HG03196 (cell line): ENCODE measurements around the gene XDH.

Experiments
- ATAC-seq: cut with Tn5 transposase; IDR thresholded peaks from one replicate; pipeline ENCODE4 v1.9.1; 2021; ENCODE audit not compliant: unreplicated experiment

The XDH gene

GRCh38 chr2:31287654-31288053 is 126.9 kb downstream of the XDH start:
- ATAC-seq: no peak

DNA sequence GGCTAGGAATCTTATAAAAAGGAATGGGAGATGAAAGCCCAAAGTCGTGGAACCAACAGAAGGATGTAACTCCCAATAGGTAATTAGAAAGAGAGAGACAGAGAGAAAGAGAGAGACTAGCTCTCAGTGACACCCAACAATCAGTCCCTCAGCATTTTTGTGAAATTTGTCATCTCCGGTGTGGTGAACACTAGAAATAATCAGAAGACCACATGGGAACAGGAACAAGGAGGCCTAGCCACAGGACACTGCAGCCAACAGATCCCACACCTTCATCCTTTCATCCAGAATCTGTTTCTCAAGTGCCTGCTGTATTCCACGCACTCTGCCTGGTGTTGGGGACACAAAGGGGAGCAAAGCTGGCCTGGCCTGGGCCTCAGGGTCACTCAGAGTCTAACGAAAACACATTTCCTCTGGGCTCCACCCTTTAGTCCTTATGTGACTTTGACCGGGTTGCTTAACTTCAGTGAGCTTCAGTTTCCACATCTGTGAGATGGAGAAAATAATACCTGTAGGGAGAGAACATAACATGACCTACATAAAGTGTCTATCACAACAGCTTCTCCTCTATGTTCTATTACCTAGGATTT is 127.5 kb downstream of the XDH start:
- no peak for ATAC-seq

DNA sequence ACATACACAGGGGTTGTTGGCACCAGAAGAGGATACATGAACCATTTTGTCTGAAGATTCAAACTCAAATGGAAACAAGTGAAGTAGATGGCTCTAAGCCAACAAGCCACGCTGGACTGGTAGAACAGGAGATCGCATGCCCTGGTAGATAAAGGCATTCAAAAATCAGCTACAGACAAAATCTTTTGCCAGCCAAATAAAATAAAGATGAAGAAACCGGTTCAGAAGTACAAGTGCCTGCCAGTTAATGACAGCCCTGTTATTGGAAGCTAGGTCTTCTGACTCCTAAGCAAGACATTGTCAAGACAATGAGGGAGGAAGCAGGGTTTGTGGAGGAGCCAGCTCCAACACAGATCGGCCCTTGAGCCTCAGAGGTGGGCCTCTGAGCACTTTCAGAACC is 128.3 kb downstream of the XDH start:
- ATAC-seq: no peak
